D341Med (cell line): ENCODE results near the gene EPB41L2.
"Not testable (repeated sequence)": the region's sequence is repeated elsewhere in the genome, so short reads cannot be mapped to it uniquely, and the experiment has no call there.

Experiments used
- DNase-seq: peaks from one replicate; pipeline ENCODE4 v3.0.0; 2012; ENCODE audit warnings: low spot score

Gene EPB41L2

GRCh38 chr6:130837067-130837466, 226.0 kb downstream of the EPB41L2 start:
- no peak for DNase-seq

DNA sequence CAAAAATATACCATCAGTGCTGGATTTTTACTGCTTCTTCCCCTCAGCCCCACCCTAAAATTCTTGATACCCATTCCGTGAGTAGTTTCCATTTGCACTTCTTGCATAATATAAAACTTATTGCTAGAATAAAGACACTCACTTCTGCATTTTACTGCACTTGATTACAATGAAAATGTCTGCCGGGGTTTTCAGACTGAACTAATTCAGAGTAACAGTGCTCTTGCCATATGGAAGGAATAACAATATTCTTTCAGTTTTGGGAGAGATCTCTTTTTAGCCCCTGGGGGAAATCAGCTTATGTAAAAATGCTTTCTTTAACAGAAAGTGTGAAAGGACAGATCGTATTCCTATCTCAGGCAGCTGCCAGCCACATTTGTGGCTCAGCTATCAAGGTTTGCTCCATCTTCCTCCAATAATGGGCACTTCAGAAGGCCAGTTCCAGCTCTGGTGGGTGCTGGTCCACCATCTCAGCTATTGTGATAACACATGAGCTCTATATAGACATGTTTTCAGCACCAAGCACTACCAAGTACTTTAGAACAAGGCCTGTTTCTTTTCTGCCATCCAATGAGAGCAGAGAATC, 226.9 kb downstream of the EPB41L2 start:
- DNase-seq = no peak

- no peak for DNase-seq
Measured at GRCh38 chr6:130834482-130835251, 228.4 kb downstream of the EPB41L2 start.

GRCh38 chr6:130833569-130833968, 229.5 kb downstream of the EPB41L2 start:
- no peak for DNase-seq

- no peak for DNase-seq
Measured at GRCh38 chr6:130831607-130832006, 231.4 kb downstream of the EPB41L2 start.

DNA sequence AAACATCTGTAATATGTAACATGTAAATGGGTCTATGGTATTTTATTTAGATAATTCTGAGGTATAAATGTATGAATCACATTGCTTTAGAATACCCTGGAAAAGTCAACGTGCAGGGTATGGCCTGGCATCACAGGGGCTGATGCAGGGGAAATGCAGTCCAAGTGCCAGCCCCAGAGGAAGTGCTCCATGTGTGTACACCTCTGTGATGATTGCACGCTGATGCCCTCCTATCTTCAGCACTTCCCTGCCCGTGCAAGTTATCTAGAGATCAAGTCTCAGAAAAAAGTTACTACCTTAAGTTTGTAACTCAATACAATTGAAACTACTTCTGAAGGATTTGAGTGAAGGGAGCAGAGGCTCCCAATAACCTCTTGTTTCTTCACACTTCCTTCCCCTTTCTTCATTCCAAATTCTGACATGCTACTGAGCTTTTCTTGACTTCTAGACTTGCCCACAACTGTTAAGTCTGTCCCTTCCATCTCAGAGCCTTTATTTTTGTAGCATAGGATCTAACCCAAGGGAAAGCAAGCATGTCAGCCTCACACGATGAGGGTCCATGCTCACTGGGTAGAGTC, 233.6 kb downstream of the EPB41L2 start:
- no peak for DNase-seq

DNA sequence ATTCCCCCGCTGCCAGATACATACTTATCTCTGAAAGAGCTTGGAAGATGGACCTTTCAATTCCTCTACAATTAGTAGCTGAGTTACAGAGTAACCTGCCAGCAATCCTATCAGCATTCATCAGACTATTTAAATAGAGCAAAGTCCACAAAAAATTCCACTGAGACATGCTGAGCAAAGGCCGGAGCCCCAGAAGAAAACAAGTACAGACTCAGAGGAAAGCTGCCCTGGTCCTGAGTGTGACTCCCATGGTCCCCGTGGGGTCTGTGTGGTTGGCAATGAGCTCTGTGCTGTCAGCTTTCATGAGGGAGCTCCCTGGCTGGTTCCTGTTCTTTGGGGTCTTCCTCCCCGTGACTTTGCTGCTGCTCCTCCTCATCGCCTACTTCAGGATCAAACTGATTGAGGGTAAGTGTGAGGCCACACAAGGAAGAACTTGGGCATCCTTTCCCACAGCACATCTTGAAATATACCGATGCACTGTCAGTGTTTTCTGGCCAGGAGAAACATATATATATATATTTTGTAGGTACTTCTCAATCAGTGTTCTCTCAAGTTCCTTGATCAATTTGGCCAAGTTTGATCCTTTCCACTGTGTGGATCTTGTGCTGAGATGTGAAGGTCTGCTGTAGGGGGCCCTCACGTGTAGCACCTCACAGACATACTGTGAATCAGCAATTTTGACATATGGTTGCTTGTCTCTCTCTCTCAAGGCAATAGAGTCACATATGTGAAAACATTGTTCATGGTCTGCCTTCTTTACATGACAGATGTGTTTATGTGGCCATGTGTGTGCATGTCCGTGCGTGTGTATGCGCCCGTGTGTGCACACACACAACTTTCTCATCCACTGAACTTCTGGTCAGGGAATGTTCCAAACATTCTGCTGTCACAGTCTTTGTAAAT, 235.5 kb downstream of the EPB41L2 start, which contains the start of gene SMLR1:
Gene SMLR1 (plus strand): TSS at position 160 of the 903 bp plus-strand sequence. CDS start 8 bp downstream, at position 168.
- DNase-seq = no peak

GRCh38 chr6:130826442-130827246, 236.4 kb downstream of the EPB41L2 start:
- no peak for DNase-seq

- no peak for DNase-seq
Measured at GRCh38 chr6:130825772-130826441, 237.1 kb downstream of the EPB41L2 start.

DNA sequence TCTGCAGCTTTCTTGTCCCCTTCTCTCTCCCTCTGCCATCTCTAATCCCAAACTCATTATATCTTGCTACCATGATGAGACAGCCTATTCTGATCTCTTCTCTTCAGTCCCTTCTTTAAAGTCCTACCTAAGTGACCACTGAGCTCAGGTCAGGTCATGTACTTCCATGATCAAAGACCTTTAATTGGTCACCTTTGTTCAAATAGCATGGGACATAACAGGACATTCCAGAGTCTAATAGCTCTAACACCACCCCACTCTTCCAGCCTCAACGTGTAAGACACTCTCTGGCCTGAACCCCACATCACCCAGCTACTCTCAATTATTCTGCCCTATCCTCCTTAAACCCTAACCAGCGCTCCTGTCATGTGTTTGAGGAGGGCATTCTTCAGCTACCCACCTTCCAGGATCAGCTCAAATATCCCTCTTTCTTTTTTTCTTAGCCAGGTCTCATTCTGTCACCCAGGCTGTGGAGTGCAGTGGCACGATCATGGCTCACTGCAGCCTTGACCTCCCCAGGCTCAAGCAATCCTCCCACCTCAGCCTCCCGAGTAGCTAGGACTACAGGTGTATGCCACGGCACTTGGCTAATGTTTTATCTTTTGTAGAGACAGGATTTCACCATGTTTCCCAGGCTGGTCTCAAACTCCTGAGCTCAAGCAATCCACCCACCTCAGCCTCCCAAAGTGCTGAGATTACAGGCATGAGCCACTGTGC, 237.9 kb downstream of the EPB41L2 start:
- DNase-seq = no peak

DNA sequence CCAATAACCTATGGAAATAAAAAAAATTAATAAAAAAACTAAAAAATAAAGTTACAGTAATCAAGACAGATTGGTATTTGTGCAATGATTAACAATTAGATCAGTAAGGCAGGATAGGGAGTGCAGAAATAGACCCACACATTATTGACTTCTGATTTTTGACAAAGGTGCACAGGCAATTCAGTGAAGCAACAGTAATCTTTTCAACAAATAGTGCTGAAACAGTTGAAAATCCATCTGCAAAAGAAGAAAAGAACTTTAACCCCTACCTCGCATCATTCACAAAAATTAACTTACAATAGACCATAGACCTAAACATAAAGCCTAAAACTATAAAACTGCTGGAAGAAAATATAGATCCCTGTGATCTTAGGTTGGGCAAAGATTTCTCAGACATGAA, 240.3 kb downstream of the EPB41L2 start:
- no peak for DNase-seq

- no peak for DNase-seq
Measured at GRCh38 chr6:130815200-130816071, 247.6 kb downstream of the EPB41L2 start.

DNA sequence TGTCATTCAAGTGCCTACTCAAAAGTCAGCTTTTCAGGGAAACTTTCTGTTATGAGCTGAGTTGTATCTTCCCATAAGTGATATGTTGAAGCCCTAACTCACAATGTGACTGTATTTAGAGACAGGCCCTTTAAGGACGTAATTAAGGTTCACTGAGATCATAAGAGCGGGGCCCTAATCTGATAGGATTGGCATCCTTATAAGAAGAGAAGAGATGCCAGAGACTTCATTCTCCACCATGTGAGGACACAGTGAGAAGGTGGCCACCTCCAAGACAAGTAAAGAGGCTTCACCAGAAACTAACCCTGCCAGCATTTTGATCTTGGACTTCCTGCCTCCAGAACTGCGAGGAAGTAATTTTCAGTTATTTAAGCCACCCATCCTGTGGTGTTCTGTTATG, 248.5 kb downstream of the EPB41L2 start:
- DNase-seq = no peak

DNA sequence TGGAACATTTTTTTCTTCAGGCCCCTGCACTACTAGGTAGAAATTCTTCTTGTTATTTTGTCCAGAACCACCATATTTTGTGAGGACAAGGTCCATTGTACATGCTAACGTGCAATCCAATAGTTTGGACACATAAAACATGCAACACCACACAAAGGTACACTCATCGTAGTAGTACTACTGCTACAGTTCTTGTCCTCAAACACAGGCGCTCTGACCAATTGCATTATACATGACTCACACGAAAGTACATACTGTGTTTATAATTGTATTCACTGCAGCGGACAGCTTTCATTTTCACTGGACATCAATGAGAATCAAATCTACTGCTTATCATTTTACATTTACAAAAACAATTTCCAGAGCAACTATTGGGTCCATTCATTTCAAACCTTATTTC, 251.1 kb downstream of the EPB41L2 start:
- no peak for DNase-seq

- DNase-seq = no peak
Measured at GRCh38 chr6:130810307-130811030, 252.6 kb downstream of the EPB41L2 start.

- not testable (repeated sequence) for DNase-seq
Measured at GRCh38 chr6:130801368-130801767, 261.7 kb downstream of the EPB41L2 start.

DNA sequence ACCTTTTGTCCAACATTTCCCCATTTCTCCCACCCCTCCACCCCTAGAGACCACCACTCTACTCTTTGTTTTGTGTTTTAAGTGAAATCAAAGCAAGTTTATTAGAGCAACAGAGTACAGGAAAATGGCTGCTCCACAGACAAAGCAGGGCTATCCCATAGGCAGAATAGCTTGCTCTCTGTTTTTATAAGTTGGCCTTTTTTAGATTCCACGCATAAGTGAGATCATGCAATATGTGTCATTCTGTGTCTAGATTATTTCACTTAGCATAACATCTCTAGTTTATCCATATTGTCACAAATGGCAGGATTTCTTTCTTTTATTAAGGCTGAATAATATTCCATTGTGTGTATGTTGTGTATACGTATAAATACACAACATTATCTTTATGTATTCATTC, 266.0 kb downstream of the EPB41L2 start:
- no peak for DNase-seq

DNA sequence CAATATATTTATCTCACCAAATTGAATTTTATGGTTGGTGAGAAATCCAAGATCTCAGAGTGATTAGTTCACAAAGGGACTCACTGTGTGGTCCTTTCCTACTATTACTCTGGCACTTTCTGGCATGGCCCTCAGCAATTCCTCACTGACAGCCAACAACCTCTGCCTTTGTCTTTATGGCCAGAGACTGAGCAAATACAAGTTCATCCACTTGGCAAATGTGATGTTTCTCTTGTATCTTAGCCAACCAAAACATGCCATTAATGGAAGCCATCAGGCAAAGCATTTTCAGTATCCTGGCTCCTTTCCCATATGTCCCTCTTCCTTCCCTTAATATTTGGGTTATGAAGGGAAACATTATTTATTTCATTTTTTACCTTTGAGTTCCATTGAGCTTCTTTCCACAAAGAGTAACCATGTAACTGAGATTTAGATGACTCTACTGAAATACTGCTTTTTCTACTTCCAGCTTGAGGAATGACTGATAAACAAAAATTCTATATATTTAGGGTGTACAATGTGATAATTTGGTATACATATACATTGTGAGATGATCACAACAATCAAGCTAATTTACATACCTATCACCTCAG, 266.6 kb downstream of the EPB41L2 start:
- DNase-seq = no peak
